Cardiac muscle cell (in vitro differentiated cells and primary cell): ENCODE data around the gene TMEM87A. TPM values are rescaled to one million over a fixed set of nuclear protein-coding genes. Genes with fewer than 3 reads are reported as not detected.

Experiments used
- DNase-seq, 2 donors: peaks; one replicate each; pipeline versions ENCODE4 v3.0.0 to v3.0.0-alpha.2; 2010 to 2017; ENCODE audit warnings: low read depth in 1 of 2, low spot score in 1 of 2
- H3K27ac ChIP-seq: fragments of 200-600 bp; sonication (generic); 2 replicates; pipeline ENCODE4 v1.5.1; 2016
- H3K27me3 ChIP-seq: fragments of 200-600 bp; sonication (generic); 2 replicates; pipeline ENCODE4 v1.6.0; 2016; ENCODE audit warnings: control low read depth
- H3K36me3 ChIP-seq: fragments of 200-600 bp; sonication (generic); 2 replicates; pipeline ENCODE4 v1.5.1; 2016; ENCODE audit warnings: control low read depth
- H3K4me1 ChIP-seq: fragments of 200-600 bp; sonication (generic); 2 replicates; pipeline ENCODE4 v1.8.1; 2017; ENCODE audit warnings: low read depth, mild to moderate bottlenecking, mixed run types
- H3K4me3 ChIP-seq: fragments of 200-600 bp; sonication (generic); 2 replicates; pipeline ENCODE4 v1.5.1; 2016; ENCODE audit warnings: mild to moderate bottlenecking
- H3K9me3 ChIP-seq: fragments of 200-600 bp; sonication (generic); 2 replicates; pipeline ENCODE4 v1.5.1; 2017; ENCODE audit warnings: low read depth, mild to moderate bottlenecking, control low read depth
- CTCF ChIP-seq: IDR thresholded peaks from 2 replicates; pipeline ENCODE4 v1.5.1; 2012; ENCODE audit warnings: low read depth, mild to moderate bottlenecking, low read length
- polyA plus RNA-seq: library from polyadenylated mRNA; unstranded; fragments of >200 nt; fragmentation: Nextera tagmentation; extraction: Ambion mirVana; gene quantifications from 2 replicates; pipeline ENCODE4 v1.2.1, GENCODE V29; 2016
- total RNA-seq: library from RNA; depleted of rRNA; stranded (reverse); fragments of >200 nt; gene quantifications from 2 replicates; pipeline ENCODE4 v1.2.3, GENCODE V29; 2016

The TMEM87A gene
- total and polyA plus RNA-seq, 2 experiments from 2014 or later = 43.5 to 59.2 TPM

DNA sequence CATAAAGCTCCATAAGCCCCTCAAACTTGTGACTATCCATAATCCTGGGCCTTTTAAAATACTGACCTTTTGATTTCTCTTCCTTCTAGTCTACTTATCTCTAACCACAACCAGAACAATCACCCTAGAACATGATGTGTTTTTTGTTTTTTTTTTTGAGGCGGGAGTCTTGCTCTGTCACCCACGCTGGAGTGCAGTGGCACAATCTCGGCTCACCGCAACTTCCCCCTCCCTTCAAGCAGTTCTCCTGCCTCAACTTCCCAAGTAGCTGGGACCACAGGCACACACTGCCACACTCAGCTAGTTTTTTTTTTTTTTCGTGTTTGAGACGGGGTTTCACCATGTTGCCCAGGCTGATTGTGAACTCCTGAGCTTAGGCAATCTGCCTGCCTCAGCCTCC is 90.3 kb downstream of the TMEM87A start:
- no peak for TF ChIP-seq CTCF
- H3K4me3 ChIP-seq = no peak overlapping the region
- no peaks in the 10 kb centered on the region for H3K27me3 ChIP-seq
- no peaks in the 10 kb centered on the region for H3K4me1 ChIP-seq
- DNase-seq = no peak
- peaks cover 62% of the 10 kb centered on the region for H3K36me3 ChIP-seq
- no peak overlapping the region for H3K27ac ChIP-seq
- H3K9me3 ChIP-seq = no peaks in the 10 kb centered on the region

DNA sequence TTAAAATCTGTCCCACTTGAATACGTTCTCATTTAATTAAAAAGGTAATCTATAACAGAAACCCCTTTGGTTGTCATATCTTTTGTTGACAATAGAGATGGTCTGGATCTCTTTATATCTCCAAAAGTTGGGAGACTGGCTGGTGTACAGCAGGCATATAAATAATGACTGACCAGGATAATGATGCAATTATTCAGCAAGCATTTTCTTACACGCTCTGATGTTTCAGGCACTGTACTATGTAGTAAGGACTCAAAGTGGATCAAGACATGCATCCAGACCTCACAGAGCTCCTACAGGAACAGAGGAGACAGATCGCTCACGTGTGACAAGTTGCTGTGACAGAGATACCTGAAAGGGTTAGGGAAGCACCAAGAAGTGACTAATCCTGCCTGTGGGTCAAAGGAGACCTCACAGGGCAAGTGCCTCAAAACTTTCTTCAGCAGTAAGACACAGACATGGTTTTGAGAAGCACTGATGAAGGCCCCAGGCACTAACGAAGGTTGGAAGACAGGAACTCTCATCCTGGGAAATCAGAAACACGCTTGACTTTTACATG is 90.8 kb downstream of the TMEM87A start:
- H3K36me3 ChIP-seq = peaks cover 67% of the 10 kb centered on the region
- no peaks in the 10 kb centered on the region for H3K9me3 ChIP-seq

DNA sequence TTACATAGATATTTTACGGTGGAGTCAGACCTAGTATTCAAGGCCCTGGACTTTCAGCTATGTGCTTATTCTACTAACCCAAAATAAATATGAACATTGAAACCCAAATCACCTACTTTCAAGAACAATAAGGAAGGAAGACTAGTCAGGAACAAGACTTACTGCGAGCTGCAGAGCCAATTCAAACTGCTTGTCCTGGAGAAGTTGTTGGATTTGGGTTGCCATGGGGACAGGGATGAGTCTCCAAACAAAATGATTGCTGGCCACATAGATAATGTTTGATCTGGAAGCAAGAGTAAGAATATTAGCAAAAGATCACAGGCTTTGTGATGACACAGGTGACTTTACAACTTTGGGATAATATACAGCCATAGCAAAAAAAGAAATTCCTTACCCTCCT is 95.2 kb downstream of the TMEM87A start:
- H3K9me3 ChIP-seq = no peaks in the 10 kb centered on the region
- peaks cover 46% of the 10 kb centered on the region for H3K36me3 ChIP-seq
- H3K4me3 ChIP-seq = no peak overlapping the region
- no peak for TF ChIP-seq CTCF
- H3K27ac ChIP-seq = no peak overlapping the region
- no peaks in the 10 kb centered on the region for H3K27me3 ChIP-seq
- DNase-seq = no peak
- H3K4me1 ChIP-seq = no peaks in the 10 kb centered on the region

More for the DNA sequence above, 90.8 kb downstream of the TMEM87A start:
- H3K4me1 ChIP-seq = no peaks in the 10 kb centered on the region
- no peak overlapping the region for H3K4me3 ChIP-seq
- DNase-seq = no peak
- H3K27ac ChIP-seq = no peak overlapping the region
- TF ChIP-seq CTCF = no peak
- no peaks in the 10 kb centered on the region for H3K27me3 ChIP-seq

- Histone ChIP-seq H3K36me3 (peaks cover 50% of the 10 kb centered on the region), H3K4me3 (no peak overlapping the region), H3K4me1 (no peaks in the 10 kb centered on the region), H3K9me3 (no peaks in the 10 kb centered on the region), H3K27me3 (no peaks in the 10 kb centered on the region), H3K27ac (no peak overlapping the region)
- TF ChIP-seq CTCF = no peak
- DNase-seq = no peak
Observed at GRCh38 chr15:42175671-42176070, 97.6 kb downstream of the TMEM87A start.

DNA sequence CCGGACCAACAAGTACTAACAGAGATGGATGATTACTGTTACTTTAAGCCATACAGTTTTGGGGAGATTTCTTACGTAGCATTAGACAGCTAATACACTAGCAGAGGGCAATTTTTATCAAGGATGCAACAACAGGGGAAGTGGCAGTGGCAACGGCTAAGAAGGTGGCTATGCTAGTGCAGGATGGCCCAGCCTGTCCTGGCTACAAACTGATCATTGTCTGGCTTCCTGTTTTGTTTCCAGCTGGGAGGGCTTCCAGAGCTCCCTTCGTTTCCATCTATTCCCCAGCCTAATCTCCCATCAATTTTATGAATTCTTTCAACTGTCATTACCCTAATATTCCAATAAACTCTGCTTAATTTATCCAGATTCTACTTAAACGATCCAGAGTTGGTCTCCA is 100.8 kb downstream of the TMEM87A start:
- no peaks in the 10 kb centered on the region for H3K9me3 ChIP-seq
- H3K27me3 ChIP-seq = no peaks in the 10 kb centered on the region
- no peak for DNase-seq
- H3K27ac ChIP-seq = no peak overlapping the region
- H3K36me3 ChIP-seq = peaks cover 52% of the 10 kb centered on the region
- no peak for TF ChIP-seq CTCF
- H3K4me1 ChIP-seq = no peaks in the 10 kb centered on the region
- no peak overlapping the region for H3K4me3 ChIP-seq
